NCI-H82 treated with DMSO at 0.1 percent for 48 hours (cell line): ENCODE data around the gene RBM20.
"Not testable (repeated sequence)": the region's sequence is repeated elsewhere in the genome, so short reads cannot be mapped to it uniquely, and the experiment has no call there.

Experiments
- DNase-seq: peaks from one replicate; lab custom pipeline; 2025; ENCODE audit not compliant: unreplicated experiment; lab: John Stamatoyannopoulos, UW

The RBM20 gene

GRCh38 chr10:110647136-110647430 lies 2.9 kb downstream of the RBM20 start:
- no peak for DNase-seq

DNA sequence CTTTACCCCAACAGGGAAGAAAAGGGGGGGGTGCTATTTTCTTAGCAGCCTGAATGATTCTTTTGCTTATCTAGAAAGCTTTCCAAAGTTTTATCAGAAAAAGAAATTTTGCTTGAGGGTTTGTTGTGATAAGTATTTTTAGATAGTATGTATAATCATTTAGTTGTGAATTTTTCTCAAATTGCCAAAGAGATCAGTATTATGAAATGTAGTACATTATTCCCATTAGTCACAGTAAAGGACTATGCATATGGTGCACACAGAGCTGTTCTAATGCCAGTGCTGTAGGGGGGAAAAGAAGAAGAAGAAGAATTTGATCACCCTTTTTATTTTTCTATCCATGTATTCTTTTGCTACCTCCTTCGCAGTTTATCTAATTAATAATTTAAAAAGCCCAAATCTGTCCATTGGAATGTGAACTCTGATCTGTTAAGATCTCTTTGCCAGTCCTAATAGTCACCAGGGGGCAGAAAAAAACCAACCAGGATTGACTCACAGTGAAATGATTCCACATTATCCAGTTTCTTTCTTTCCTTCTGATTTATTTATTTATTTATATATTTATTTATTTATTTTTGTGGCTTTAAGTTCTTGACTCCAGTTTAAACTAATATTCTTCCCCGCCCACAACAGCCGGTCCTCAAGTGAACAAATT lies 4.7 kb downstream of the RBM20 start:
- no peak for DNase-seq

GRCh38 chr10:110649347-110650264 lies 5.5 kb downstream of the RBM20 start:
- DNase-seq, result no peak

DNA sequence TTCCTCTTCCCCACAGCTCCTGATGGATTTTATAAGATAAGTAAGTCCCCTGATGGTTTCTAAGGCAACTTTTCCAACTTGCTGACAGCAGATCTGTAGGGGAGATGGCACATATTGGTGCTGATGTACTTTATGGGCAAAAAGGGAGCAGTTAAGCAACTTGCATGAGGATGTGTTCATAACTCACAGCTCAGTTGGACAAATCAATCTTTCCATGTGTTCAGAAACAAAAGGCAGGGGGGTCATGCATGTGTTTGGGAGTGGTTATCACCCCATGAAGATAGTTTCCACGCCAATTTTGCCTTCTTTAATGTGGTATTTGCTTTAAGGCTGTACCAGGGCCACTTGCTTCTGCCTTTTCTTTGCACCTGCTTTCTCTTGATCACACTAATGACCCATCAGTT lies 6.1 kb downstream of the RBM20 start:
- DNase-seq, result no peak

GRCh38 chr10:110651044-110651958 lies 7.2 kb downstream of the RBM20 start:
- DNase-seq, result no peak

DNA sequence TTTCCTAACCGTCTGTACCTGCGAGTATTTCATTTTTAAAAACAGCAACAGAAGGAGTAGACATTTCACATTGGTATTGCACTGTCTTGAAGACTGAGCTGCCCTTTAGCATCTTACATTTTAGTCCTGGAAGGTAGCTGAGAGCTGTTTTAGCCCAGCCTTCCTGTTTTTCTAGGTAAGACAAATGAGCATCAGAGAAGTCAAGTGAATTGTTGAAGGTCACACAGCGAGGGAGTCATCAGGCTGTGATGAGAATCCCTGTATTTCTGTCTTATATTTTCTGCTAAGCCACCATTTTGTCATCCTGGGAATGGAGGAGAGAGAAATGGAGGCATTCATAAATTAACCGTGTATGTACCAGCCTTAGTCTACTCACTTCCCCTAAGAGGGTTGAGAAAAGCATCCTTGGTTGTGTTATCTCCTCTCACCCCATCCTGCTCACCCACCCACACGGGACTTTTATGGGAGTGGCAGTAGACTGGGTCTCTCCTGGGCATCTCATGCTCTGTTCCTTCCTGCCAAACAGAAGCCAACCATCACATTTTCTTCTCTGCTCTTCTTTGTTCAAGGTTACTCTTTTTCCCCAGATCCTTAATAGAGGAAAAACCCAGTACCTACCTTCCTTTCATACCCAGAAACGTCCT lies 8.5 kb downstream of the RBM20 start:
- no peak for DNase-seq

DNA sequence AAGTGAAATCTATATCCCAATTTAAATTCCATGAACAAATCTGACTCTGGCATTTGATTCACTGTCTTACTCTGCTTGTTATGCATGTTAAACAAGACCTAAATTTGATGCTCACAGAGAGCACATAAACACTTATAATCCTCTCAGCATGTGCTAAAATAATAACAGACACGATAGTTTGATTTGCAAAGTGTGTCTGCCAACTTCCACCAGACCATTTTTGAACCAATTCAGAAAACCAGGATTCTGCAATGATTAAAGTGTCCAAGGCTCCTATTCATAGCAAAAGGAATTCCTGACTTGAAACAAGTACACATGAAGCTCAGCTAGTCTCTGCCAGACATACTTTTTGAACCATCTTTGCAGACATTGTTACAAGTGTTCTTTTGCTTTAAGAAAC lies 11.2 kb downstream of the RBM20 start:
- no peak for DNase-seq

GRCh38 chr10:110656612-110657011 lies 12.5 kb downstream of the RBM20 start:
- DNase-seq, result no peak

DNA sequence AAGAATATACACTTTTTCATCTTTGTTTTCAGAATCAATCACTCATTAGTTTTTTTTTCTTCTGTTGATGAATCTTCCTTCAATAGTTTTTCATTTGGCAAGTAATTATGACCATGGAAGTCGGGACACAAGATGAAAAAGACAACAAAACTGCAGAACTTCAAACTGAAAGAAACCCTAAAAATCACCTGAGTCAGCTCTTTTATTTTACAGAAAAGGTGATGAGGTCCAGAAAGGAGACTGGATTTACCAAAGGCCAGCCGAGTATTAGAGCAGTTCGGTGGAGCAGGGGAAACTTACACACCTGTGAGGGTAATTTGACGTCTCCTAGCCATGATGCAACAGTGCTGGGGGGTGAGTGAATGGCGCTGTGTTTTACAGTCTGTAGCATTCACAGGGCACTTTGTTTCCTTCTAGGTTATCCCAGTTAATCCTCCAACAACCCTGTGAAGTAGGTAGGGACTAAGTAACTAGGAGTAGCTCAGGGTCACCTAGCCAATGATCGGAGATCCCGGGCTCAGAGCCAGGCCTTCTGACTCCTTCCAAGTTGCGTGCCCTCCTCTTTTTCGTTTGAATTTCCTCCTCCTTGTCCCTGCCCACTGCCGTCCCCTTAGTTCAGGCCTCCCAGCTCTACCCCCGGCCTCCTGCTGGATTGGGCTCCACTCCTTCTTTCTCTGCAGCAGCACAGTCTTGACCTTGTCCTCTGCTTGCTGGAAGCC lies 14.0 kb downstream of the RBM20 start:
- DNase-seq, result no peak

DNA sequence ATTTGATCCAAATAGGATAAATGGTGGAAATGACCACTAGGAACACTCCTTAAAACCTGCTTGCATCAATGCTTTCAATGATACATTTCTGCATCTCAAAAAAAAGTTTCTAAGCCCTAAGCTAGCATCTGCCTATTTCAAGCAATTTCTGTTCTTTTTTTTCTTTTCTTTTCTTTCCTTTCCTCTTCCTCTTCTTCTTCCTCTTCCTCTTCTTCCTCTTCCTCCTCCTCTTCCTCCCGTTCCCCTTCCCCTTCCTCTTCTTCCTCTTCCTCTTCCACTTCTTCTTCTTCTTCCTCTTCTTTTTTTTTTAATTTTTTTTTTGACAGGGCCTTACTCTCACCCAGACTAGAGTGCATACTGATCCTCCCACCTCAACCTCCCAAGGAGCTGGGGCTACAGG lies 15.4 kb downstream of the RBM20 start:
- no peak for DNase-seq

DNA sequence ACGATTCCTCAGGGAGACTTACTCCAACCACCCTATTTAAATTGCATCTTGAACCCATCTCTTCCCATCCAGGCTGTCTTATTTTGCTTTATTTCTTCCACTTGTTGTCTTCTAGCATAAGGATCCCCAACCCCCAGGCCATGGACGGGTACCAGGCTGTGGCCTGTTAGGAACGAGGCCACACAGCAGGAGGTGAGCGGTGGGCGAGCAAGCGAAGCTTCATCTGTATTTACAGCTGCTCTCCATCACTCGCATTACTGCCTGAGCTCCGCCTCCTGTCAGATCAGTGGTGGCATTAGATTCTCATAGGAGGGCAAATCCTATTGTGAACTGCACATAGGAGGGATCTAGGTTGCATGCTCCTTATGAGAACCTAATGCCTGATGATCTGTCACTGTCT lies 16.2 kb downstream of the RBM20 start:
- DNase-seq, result not testable (repeated sequence)

- DNase-seq, result no peak
Observed at GRCh38 chr10:110661292-110661691, 17.2 kb downstream of the RBM20 start.

- DNase-seq, result no peak
Observed at GRCh38 chr10:110664483-110665420, 20.6 kb downstream of the RBM20 start.

- DNase-seq, result not testable (repeated sequence)
Observed at GRCh38 chr10:110666259-110666658, 22.1 kb downstream of the RBM20 start.

GRCh38 chr10:110666673-110667072 lies 22.5 kb downstream of the RBM20 start:
- no peak for DNase-seq

- DNase-seq, result no peak
Observed at GRCh38 chr10:110667620-110668343, 23.6 kb downstream of the RBM20 start.

- no peak for DNase-seq
Observed at GRCh38 chr10:110668443-110668842, 24.3 kb downstream of the RBM20 start.

DNA sequence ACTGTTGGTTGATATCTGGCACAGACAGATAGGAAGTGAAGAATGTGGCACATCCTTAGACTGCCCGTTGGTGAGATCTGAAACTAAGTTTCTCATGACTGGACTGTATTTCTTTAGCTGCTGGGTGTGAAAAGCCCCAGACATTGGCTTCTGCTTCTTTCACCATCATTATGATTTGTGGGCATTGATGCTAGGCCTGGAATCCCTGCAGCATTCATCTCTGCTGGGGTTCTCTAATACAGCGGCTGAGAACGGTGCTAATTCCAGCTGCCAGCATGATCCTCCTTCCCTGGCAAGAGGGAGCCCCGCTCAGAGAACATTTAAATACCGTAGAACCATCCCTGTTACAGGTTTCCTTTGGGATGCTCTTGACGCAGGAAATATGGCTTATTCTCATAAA lies 26.2 kb downstream of the RBM20 start:
- no peak for DNase-seq
